Inflammatory macrophage (primary cell): ENCODE data around the gene SLC12A4.
"Not testable (repeated sequence)": the region's sequence is repeated elsewhere in the genome, so short reads cannot be mapped to it uniquely, and the experiment has no call there.

Experiments used
- DNase-seq, 2 donors: peaks; one replicate each; pipeline ENCODE4 v3.0.0-alpha.2; 2020 to 2022

Gene SLC12A4

DNA sequence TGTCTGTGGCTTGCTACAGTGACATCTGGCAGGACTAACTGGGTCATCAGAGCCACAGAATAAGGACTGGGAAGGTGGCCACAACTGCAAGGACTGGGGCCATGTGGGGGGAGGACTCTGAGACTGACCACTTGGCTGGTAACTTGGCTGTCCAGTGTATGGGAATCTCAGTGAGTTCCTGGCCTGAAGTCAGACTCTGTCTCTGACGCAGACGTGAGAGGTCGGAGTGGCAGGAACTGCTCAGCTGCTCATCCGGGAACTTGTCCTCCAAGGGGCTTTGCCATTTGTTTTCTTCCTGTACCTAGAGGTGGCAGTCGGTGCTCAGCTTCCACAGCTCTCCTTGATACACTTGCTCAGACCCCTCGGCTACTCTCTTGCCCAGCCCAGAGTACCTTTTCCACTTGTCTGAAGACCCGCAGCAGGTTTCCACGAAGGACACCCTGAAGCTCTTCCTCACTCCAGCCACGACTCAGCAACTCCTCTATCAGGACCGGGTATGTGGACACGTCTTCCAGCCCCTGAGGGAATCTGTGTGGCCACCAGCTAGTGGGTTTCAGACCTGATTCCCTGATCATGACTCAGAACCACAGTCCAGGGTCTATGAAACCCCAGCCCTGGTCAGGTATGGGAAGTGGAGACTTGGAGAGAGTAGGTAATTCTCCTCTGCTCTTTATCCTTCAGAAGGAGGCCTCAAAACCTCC lies 19.2 kb upstream of the SLC12A4 start:
- DNase-seq = no peak

DNA sequence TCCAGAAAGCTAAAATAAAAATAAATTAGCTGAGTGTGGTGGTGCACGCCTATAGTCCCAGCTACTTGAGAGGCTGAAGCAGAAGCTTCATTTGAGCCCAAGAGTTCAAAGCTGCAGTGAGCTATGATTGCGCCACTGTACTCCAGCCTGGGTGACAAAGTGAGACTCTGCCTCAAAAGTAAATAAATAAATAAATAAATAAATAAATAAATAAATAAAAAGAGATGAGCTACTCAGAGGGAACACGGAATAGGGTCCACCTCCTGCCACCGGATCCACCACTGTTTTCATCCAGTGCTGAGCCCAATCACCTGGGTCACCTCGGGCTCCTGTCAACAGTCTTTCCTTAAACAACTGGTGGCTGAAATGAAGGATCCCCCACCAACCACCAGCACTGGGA lies 18.5 kb upstream of the SLC12A4 start:
- no peak for DNase-seq

DNA sequence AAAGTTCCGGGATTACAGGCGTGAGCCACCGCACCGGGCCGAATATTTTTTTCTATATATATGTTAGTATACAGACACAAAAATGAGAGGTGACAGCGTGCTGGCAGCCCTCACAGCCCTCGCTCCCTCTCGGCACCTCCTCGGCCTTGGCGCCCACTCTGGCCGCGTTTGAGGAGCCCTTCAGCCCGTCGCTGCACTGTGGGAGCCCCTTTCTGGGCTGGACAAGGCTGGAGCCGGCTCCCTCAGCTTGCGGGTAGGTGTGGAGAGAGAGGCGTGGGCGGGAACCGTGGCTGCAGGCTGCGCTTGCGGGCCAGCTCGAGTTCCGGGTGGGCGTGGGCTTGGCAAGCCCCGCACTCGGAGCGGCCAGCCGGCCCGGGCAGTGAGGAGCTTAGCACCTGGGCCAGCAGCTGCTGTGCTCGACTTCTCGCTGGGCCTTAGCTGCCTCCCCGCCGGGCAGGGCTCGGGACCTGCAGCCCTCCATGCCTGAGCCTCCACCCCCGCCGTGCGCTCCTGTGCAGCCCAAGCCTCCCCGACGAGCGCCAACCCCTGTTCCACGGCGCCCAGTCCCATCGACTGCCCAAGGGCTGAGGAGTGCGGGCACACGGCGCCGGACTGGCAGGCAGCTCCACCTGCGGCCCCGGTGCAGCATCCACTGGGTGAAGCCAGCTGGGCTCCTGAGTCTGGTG lies 13.7 kb upstream of the SLC12A4 start:
- no peak for DNase-seq

DNA sequence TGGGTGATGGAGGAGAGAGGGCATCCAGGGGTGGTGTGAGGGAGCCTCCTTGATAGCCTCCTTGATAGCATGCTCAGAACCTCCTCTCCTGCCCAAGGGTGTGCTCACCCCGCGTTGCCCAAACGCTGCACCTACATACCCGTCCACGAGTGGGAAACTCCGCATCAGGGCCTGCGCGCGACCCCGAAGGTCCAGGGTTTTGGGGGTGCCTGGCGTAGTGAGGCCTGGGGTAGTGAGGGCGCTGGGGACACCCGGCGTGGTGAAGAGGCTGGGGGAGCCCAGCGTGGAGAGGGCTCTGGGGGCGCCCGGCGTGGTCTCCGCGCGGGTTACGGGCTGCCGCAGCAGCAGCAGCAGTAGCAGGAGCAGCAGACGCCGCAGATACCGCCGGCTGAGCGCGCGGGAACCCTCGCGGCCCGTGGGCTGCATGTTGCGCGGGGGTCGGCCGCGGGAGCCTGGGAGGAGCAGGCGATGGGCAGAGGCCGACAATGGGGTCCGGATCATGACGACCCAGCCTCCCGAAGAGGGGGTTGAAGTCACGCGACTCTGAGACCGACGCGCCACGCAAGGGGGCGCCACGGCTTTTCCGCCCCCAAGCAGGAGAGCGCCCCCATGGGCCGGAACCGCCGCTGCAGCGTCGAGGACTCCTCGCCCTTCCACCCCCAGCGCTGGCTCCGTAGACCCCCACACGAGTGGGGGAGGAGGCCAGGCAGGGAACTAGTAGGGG lies 11.7 kb upstream of the SLC12A4 start, which contains the start of gene DPEP3:
TSS of gene DPEP3 (minus strand) at position 545 of the 724 bp plus-strand sequence. CDS start at position 426, 119 bp downstream.
- DNase-seq = no peak

DNA sequence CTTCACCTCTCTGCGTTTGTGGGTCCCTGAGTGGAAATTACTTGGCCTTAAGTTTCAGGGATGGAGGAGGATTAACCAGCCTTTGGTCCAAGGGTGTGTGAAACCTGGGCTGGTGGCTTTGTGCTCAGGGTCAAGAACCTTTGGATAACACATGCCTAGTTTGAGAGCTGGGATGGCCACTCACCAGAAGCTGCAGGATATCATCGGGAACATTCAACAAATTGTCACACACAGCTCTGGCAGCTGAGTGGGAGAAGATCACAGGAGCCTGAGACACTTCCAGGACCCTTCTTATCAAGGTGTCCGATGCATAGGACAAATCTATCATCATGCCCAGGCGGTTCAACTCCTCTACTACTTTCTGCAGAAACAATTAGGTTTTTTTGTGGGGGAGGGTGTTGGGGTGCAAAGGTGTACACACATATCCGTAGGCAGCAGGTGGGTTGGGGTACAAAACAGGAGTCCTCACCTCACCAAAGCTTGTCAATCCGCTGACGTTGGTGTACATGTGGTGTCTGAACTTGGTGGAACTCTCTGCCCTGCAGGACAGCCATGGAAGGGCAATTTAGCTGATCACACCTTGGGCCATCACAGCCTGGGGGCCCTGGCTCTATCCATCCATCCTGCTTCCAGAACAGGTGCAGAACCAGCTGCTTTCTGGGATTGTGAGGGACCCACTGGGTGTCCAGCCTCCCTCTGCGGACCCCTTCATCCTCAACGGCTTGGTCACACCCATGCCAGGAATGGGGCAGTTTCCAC lies 9.2 kb upstream of the SLC12A4 start:
- DNase-seq = no peak

DNA sequence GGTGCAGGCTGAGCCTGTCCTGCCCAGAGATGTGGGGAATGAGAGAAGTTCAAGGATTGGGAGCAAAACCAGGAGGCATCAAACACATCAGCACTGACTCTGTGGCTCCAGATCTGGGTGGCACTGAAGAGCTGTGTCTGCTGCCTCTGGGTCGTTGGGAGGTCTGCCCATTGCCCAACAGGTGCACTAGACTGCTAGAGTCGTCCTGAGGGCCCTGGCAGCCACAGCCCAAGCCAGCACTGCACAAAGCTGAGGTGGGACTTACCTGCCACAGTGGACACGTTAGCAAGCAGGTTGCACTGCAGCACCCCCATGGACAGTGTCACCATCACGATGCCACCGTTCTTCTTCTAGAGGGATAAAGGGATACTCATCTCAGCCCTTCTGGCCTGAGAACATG lies 8.6 kb upstream of the SLC12A4 start:
- no peak for DNase-seq

DNA sequence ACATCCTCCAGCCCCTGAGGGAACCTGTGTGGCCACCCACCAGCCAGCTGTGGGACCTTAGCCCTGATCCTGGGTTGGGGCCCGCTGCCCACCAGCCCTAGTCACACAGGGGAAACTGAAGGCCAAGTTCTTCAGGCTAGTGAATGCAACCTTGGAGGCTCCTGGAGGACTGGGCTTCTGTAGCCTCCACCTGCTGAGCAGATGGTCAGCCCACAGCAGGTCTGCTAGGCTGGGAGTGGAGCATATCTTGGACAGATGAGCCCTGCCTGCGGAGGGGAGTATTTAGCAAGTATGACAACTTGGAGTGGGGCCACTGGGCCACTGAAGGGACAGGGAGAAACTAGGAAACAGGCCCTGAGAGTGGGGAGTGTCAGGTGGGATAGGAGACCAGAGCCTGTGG lies 7.8 kb upstream of the SLC12A4 start:
- no peak for DNase-seq

DNA sequence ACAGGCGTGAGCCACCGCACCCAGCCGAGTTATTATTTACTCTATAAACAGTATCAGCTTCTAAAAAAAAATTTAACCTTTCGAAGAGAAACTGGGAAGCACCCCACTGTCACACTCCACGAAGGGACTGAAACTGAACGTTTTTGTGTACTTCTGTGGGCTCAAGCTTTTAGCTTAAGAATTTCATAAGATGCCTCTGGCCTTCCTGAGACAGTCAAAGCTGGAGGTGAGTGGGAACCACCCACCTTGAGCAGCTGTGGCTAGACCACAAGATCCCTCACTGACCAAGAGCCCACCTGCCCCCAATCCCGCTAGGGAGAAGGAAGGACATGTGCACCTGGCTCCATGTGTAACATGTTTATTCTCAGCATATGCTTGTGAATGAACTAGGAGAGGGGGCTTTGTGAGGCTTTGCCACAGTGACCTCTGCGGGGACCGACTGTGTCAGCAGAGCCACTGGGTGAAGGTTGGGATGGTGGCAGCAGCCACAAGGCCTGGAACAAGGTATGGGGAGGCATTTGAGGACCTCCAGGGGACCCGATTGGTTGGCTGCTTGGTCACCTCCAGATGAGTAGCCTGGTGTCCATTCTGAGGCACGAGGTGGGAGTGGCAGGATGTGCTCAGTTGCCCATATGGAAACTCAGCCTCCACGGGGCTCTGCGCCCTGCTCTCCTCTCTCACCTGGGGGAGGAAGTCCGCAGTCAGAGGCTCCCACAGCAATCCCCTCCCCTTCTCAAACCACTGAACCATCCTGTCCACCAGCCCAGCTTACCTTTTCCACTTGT lies 7.1 kb upstream of the SLC12A4 start:
- no peak for DNase-seq

DNA sequence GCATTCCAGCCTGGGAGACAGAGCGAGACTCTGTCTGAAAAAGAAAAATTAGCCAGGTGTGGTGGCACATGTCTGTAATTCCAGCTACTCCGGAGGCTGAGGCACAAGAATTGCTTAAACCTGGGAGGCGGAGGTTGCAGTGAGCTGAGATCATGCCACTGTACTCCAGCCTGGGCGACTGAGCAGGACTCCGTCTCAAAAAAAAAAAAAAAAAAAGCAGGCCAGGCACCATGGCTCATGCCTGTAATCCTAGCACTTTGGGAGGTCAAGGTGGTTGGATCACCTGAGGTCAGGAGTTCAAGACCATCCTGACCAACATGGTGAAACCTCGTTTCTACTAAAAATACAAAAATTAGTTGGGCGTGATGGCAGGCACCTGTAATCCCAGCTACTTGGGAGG lies 3.8 kb upstream of the SLC12A4 start:
- DNase-seq = not testable (repeated sequence)

DNA sequence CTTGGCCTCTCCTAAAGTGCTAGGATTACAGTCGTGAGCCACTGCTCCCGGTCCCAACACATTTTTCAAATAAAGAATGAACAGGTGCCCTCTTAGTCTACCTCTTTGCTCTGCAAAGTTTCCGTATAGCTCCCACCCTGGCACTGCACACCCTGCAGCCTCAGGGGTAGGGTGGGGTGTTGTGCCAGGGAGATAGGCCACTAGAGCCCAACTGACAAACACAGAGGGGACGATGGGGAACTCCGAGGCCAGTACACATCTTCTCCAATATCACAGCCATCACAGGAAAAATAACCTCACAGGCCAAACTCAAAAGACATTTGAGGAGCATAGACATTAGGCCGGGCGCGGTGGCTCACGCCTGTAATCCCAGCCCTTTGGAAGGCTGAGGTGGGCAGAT lies 2.7 kb upstream of the SLC12A4 start:
- DNase-seq = no peak

DNA sequence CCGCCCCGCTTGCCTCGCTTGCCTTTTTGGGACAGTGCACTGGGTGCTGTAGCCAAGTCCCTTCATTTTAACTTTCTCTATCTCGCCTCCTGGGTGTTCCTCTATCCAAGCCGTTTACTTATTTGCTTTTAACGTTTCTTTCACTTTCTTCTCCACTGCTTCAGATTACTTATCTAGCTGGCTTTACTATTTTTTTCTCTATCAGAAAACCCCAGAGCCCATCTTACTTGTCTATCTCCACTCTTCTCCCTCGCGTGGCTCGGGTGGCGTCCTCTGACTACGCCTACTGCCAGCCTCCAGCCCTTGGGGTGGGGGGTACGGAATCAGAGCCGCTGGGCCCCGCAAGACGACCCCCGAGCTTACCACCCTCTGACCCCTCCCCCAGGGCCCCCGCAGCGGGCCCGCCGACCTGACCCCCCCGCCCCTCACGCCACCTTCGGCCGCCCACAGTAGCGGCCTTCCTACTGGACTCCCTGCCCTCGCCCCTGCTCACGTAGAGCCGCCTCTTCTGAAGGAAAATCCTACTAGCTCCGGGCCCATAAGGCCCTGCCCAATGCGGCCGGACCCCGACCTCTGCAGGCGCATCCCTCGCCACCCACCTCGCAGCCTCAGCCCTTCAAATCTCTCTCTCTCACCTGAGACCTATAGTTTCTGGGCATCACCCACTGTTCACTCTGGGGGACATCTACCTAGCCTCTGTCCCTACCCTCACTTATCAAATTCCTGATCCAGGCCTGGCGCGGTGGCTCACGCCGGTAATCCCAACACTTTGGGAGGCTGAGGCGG lies 1.0 kb upstream of the SLC12A4 start:
- peak in 1 of 2 donors; percentile 3 for DNase-seq

DNA sequence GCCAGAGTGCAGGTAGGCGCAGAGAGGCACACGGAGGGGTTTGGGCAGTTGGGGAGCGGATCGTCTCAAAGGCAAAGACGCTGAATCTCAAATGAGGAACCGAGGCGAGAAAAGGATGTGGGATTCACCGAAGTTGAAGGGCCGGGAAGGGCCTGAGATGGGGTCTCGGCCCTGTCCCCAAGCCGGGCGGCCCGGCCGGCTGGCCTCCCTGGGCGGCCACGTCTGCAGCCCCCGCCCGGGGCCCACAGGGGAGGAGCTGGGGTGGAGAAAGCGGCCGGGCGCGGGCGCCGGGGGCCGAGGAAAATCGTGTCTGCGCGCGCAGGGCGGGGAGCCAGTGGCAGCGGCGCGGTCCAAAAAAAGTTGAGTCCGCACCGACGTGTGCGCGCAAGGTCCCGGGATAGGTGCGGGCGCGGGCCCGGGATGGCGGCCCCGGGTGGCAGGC lies 458 bp downstream of the SLC12A4 start:
- peak; percentile 28 to 33 for DNase-seq

DNA sequence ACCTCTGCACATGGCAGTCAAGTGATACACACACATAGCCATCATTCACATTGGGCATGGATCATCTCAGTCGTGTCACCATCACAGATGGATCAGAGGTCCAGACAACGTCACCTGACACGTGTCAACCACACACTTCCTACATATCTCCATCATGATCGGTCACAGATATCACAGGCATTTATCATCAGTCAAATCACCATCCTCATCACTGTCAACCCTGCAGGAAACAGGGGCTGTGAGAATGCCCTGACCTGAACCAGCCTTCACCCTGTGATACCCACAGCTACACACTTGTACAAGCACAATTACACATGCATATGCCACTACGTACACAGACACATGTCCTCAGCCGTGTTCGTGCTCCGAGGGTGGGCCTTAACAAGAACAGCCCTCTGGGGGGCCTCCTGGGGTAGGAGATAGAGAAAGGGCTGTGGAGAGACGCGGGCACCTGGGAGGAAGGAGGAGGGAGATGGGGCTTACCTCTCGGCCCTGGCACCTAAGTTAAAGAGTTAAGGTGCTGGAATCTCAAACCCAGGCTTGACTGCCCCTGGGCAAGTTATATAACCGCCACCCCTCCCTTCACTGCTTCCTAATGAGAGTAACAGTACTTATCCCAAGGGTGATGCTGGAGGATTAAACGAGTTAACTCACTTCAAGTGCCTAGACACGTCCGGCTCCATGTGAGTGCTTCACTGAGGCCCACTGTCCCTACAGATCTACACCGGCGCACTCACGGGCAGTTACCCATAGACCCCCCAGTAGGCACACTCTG lies 1.1 kb downstream of the SLC12A4 start:
- DNase-seq = no peak

DNA sequence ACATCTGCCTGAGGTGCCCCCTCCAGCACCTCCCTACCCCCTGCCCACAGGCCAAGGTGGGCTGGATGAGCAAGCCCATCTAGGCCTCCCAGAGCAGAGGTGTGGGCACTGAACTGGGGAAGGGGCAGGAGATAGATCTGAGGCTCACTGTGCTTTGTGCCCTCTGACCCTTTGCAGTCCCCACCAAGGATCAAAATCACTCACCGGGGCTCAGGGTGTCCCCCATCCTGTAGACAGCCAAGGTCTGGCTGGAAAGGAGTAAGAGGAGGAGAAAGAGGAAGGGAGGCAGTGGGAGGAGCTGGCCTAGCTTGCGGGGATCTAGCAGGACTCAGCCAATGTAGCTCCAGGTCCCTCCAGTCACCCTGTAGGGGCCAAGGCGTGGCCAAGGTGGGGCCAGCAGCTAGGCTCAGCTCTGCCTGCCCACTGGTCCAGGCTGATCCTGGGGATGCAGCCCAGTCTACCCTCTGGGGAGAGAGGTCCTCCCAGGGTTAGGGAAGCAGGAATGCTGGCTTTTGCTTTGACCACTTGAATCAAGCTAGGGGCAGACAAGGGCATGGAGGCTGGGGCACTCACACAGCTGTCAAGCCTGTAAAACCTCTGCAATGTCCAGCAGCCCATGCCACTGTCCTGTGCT lies 1.8 kb downstream of the SLC12A4 start:
- DNase-seq = peak; percentile 13 to 36

DNA sequence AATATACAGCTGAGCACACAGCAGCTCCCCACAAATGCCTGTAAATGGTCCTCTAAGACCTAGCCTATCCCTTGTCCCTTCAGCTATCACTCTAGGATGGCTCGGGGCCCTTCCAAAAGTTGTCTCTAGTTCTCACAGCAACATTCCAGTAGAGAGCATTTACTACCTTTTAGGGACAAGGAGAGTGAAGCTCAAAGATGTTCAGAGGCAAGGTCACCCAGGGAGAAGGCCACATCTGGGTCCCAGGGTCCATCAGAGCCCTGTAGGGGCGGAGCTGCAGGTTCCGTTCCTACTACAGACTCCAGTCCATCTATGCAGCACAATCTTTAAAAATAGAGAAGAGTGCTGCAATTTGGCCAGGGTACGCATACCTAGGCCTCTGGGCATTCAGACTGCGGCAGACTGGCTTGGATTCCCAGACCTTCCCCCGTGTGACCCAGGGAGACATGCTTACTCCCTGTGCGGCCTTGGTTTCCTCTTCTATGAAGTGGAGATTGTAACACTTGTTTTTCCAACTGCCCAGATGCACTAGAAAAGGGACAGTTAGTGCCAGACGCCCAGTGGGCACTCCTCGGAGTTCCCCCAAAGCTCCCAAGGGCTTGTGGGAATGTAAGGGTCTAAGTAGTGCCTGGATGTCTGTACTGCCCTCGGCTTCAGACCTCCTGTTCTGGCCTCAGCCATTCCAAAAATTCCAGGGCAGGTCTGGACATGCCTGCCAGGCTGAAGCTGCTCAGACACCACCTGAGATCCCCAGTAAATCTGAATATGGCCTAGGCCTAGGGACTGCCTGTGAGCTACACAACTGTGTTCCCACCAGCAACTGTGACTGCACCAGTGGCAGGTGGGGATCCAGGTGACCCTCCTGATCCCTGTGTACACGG lies 2.5 kb downstream of the SLC12A4 start:
- DNase-seq = no peak

DNA sequence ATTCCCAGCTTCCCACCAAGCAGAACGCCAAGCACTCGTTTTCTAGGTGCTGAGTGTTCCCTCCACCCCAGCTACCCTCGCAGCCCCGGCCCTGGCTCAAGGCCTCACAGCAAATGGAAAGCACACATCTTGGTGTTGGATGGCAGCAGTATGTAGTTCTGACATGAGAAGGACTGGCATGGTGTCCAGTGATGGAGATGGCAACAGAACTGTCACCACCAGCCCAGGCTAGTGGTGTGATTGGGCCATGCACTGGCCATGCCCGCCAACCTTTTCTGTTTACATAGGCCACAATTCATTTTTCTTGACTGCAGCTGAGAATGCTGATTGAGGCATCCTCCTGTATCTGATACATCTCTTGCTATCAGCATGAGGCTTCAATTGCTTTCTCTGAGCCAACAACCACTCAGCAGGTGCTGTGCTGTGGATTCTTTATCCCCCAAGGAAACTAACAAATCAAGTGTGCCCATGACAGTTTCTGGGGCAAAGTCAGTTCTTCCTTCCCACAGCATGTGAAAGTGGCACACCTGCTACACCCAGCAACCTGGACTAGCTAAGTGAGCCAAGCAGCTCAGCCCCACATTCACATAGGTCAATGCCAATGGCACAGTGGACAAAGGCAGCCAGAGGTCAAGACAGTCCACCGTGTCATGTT lies 3.8 kb downstream of the SLC12A4 start:
- no peak for DNase-seq

DNA sequence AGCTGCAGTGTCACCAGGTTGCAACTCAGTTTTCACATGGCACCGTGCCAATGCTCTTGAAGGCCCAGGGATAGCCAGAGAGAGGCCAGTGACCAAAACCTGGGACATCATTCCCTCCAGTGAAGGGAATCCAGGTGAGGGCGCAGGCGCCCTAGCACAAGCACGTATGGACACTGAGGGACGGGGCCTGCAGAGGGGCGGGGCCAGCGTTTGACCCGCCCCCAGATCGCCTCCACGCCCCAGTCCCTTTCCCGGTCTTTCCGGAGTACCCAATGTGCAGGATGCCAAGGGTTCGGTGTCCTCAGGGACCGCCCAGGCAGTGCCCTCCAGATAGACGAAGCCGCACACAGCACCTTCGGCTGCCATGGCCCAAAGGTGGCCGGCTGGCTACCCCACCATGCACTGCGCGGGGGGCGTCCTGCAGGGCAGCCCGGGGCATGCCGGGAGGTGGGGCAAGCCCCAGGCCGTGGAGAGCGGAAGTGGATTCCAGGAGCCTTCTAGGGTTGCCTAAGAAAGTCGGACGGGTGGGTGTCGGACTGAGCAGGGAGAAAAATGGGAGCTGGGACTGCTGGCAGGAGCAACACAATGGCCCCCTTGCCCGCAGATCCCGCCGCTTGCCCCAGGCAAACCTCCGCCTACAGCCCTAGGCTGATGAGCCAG lies 4.6 kb downstream of the SLC12A4 start:
- no peak for DNase-seq

DNA sequence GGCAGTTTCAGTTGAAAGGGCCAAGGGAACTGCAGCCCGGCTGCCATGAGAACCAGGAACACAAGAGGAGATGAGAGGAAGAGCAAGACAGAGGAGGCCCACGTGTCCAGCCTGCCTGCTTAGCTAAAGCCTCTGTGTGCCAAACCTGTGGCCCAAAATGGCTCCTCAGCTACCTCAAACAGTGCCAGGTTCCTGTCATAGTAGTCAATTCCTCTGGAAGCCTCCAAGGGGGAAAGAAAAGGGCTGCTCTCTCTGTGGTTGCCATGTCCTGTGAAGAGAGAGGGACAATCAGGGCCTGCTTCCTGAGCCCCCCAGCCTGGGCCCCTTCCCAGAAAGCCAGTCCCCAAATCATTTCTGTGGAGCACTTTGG lies 5.2 kb downstream of the SLC12A4 start:
- DNase-seq = no peak
